Measurements from ENCODE around the gene NKPD1.

DNA sequence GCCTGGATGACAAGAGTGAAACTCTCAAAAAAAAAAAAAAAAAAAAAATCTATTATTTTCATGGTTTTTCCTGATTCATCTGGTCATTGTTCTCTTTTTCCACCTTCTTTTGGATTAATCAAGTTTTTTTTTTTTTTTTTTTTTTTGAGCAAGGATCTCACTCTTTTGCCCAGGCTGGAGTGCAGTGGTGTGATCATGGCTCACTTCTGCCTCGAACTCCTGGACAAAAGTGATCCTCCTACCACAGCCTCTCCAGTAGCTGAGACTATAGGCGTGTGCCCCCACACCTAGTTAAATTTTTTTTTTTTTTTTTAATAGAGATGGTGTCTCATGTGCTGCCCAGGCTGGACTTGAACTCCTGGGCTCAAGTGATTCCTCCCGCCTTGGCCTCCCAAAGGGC, 45.5 kb upstream of the NKPD1 start:
- no peak for TF ChIP-seq CTCF (IDR thresholded peaks at IDR 0.05)
- no peak for TF ChIP-seq POLR2A (IDR thresholded peaks at IDR 0.05)
